Mesenchymal stem cell (in vitro differentiated cells and primary cell): Measurements from ENCODE around the gene SLC31A1.
"Not testable (repeated sequence)": the region's sequence is repeated elsewhere in the genome, so short reads cannot be mapped to it uniquely, and the experiment has no call there.

Experiments
- DNase-seq: peaks from one replicate; pipeline ENCODE4 v3.0.0-alpha.2; 2013
- H2AFZ ChIP-seq: one replicate; pipeline ENCODE4 v1.6.1; 2013; ENCODE audit warnings: low read depth, mild to moderate bottlenecking, control low read depth, inconsistent platforms, low read length, moderate library complexity
- H2AK5ac ChIP-seq: 2 replicates; pipeline ENCODE4 v1.6.1; 2013; ENCODE audit warnings: low read length, moderate library complexity, mild to moderate bottlenecking, inconsistent platforms; ENCODE audit not compliant: severe bottlenecking
- H2BK120ac ChIP-seq: one replicate; pipeline ENCODE4 v1.6.1; 2013; ENCODE audit warnings: low read depth, mild to moderate bottlenecking, inconsistent platforms, low read length, moderate library complexity
- H2BK12ac ChIP-seq, 2 experiments: one replicate each; pipeline ENCODE4 v1.6.1; 2013; ENCODE audit warnings: inconsistent platforms in 2 of 2, low read length in 2 of 2, mild to moderate bottlenecking in 2 of 2, moderate library complexity in 2 of 2, control low read depth in 1 of 2
- H2BK15ac ChIP-seq: one replicate; pipeline ENCODE4 v1.6.1; 2013; ENCODE audit warnings: mild to moderate bottlenecking, low read depth, inconsistent platforms; ENCODE audit not compliant: poor library complexity, severe bottlenecking
- H2BK5ac ChIP-seq: 2 replicates; pipeline ENCODE4 v1.6.1; 2013; ENCODE audit warnings: low read depth, mild to moderate bottlenecking, low read length, control low read depth, inconsistent platforms; ENCODE audit not compliant: poor library complexity, severe bottlenecking
- H3K14ac ChIP-seq, 2 experiments: one replicate each; pipeline ENCODE4 v1.6.1; 2013; ENCODE audit warnings: inconsistent platforms in 2 of 2, low read length in 2 of 2, control low read depth in 1 of 2, mild to moderate bottlenecking in 1 of 2, moderate library complexity in 1 of 2
- H3K18ac ChIP-seq, 2 experiments: one replicate each; pipeline ENCODE4 v1.6.1; 2013; ENCODE audit warnings: inconsistent platforms in 2 of 2, low read length in 2 of 2, control low read depth in 1 of 2, low read depth in 1 of 2, mild to moderate bottlenecking in 1 of 2
- H3K23ac ChIP-seq, 2 experiments: one replicate each; pipeline ENCODE4 v1.6.1; 2013; ENCODE audit warnings: inconsistent platforms in 2 of 2, low read length in 2 of 2, mild to moderate bottlenecking in 2 of 2, moderate library complexity in 2 of 2, control low read depth in 1 of 2
- H3K27ac ChIP-seq: 2 replicates; pipeline ENCODE4 v1.5.1; 2013; ENCODE audit warnings: mild to moderate bottlenecking, moderate library complexity, low read length, control low read depth, inconsistent platforms; ENCODE audit not compliant: poor library complexity, severe bottlenecking
- H3K27me3 ChIP-seq, 2 experiments: 2 replicates each; pipeline versions ENCODE4 v1.6.1 to v1.7.0; 2013; ENCODE audit warnings: low read length in 2 of 2, mild to moderate bottlenecking in 2 of 2, moderate library complexity in 2 of 2, control low read depth in 1 of 2, inconsistent platforms in 1 of 2; ENCODE audit not compliant: control insufficient read depth in 1 of 2, insufficient read depth in 1 of 2
- H3K36me3 ChIP-seq, 2 experiments: 2 replicates each; pipeline versions ENCODE4 v1.6.1 to v1.7.0; 2013; ENCODE audit warnings: low read length in 2 of 2, control low read depth in 1 of 2, inconsistent platforms in 1 of 2, low read depth in 1 of 2, mild to moderate bottlenecking in 1 of 2; ENCODE audit not compliant: insufficient read depth in 2 of 2, control insufficient read depth in 1 of 2
- H3K4ac ChIP-seq, 2 experiments: one replicate each; pipeline ENCODE4 v1.6.1; 2013; ENCODE audit warnings: inconsistent platforms in 2 of 2, low read length in 2 of 2, mild to moderate bottlenecking in 2 of 2, moderate library complexity in 2 of 2, control low read depth in 1 of 2, low read depth in 1 of 2
- H3K4me1 ChIP-seq: 2 replicates; pipeline ENCODE4 v1.6.1; 2013; ENCODE audit warnings: low read depth, low read length, control low read depth; ENCODE audit not compliant: control insufficient read depth, insufficient read depth
- H3K4me2 ChIP-seq: 2 replicates; pipeline ENCODE4 v1.6.1; 2013; ENCODE audit warnings: low read length, mild to moderate bottlenecking, inconsistent platforms; ENCODE audit not compliant: poor library complexity, severe bottlenecking
- H3K4me3 ChIP-seq, 2 experiments: 2 replicates each; pipeline versions ENCODE4 v1.5.1 to v1.7.0; 2013; ENCODE audit warnings: low read length in 2 of 2, mild to moderate bottlenecking in 2 of 2, control low read depth in 1 of 2, low read depth in 1 of 2; ENCODE audit not compliant: insufficient read depth in 1 of 2
- H3K79me1 ChIP-seq: replicated peaks from 2 replicates; pipeline ENCODE4 v1.6.1; 2013; ENCODE audit warnings: mild to moderate bottlenecking, control low read depth, low read length, inconsistent platforms; ENCODE audit not compliant: poor library complexity, severe bottlenecking
- H3K9ac ChIP-seq: 2 replicates; pipeline ENCODE4 v1.7.0; 2013; ENCODE audit warnings: mild to moderate bottlenecking, low read length, moderate library complexity
- H3K9me3 ChIP-seq: 2 replicates; pipeline ENCODE4 v1.7.0; 2013; ENCODE audit warnings: mild to moderate bottlenecking, low read length; ENCODE audit not compliant: control insufficient read depth
- H4K8ac ChIP-seq: one replicate; pipeline ENCODE4 v1.6.1; 2013; ENCODE audit warnings: inconsistent platforms, mild to moderate bottlenecking, low read length, moderate library complexity
- H4K91ac ChIP-seq: one replicate; pipeline ENCODE4 v1.6.1; 2013; ENCODE audit warnings: mild to moderate bottlenecking, low read length, inconsistent platforms
- WGBS: methylation state at CpG from one replicate; pipeline ENCODE4 v1.1.7; 2013; ENCODE audit warnings: mixed read lengths; 5-methylcytosine and 5-hydroxymethylcytosine counted together

SLC31A1 gene

GRCh38 chr9:113296247-113296646 lies 74.9 kb downstream of the SLC31A1 start:
- not testable (repeated sequence) for DNase-seq, H3K4me1 ChIP-seq, H2BK120ac ChIP-seq, H2BK12ac ChIP-seq, H2AFZ ChIP-seq, H3K4me3 ChIP-seq, H4K8ac ChIP-seq, H2BK5ac ChIP-seq, H3K79me1 ChIP-seq, H3K23ac ChIP-seq, H4K91ac ChIP-seq, H2AK5ac ChIP-seq, H3K4ac ChIP-seq, H3K9me3 ChIP-seq, H3K14ac ChIP-seq, H2BK15ac ChIP-seq, H3K4me2 ChIP-seq, H3K9ac ChIP-seq, H3K18ac ChIP-seq, H3K27ac ChIP-seq
- WGBS, result 93% methylated on average over 8 of the region's 8 CpGs
- peaks cover 3 to 21% of the 10 kb centered on the region in 2 experiments for H3K27me3 ChIP-seq
- H3K36me3 ChIP-seq, result peaks cover 18 to 24% of the 10 kb centered on the region in 2 experiments

GRCh38 chr9:113296796-113297558 lies 75.6 kb downstream of the SLC31A1 start:
- Histone ChIP-seq H3K36me3 (peaks cover 10 to 17% of the 10 kb centered on the region in 2 experiments), H3K9ac (no peak overlapping the region), H3K27me3 (peaks cover 3 to 21% of the 10 kb centered on the region in 2 experiments), H3K4me1 (no peaks in the 10 kb centered on the region), H3K27ac (no peak overlapping the region), H2BK120ac (no peak overlapping the region), H2BK15ac (no peak overlapping the region), H2AFZ (no peak overlapping the region), H3K23ac (no peak overlapping the region), H2BK12ac (no peak overlapping the region), H2BK5ac (no peak overlapping the region), H3K4me3 (no peak overlapping the region), H3K18ac (no peak overlapping the region), H2AK5ac (no peak overlapping the region), H3K4ac (no peak overlapping the region), H4K8ac (no peak overlapping the region), H4K91ac (no peak overlapping the region), H3K14ac (no peak overlapping the region), H3K9me3 (no peaks in the 10 kb centered on the region), H3K79me1 (no peaks in the 10 kb centered on the region), H3K4me2 (no peak overlapping the region)
- no peak for DNase-seq
- WGBS, result 87% methylated on average over 9 of the region's 9 CpGs

- 94% methylated on average over 8 of the region's 8 CpGs for WGBS
- Histone ChIP-seq H3K18ac (no peak overlapping the region), H3K4me3 (no peak overlapping the region)
Measured at GRCh38 chr9:113298311-113298710, 77.0 kb downstream of the SLC31A1 start.

GRCh38 chr9:113298924-113299770 lies 77.8 kb downstream of the SLC31A1 start:
- Histone ChIP-seq H2BK5ac (no peak overlapping the region), H2BK12ac (no peak overlapping the region), H2AK5ac (no peak overlapping the region), H3K4me1 (peaks cover 4% of the 10 kb centered on the region), H3K14ac (no peak overlapping the region), H3K9ac (no peak overlapping the region), H3K79me1 (no peaks in the 10 kb centered on the region), H2BK15ac (no peak overlapping the region), H3K4me3 (no peak overlapping the region), H3K4me2 (no peak overlapping the region), H3K27me3 (peaks cover 7 to 32% of the 10 kb centered on the region in 2 experiments), H4K91ac (no peak overlapping the region), H4K8ac (no peak overlapping the region), H2AFZ (no peak overlapping the region), H3K4ac (no peak overlapping the region), H3K27ac (no peak overlapping the region), H3K18ac (no peak overlapping the region), H3K36me3 (peaks cover 0 to under 1% of the 10 kb centered on the region in 2 experiments), H2BK120ac (no peak overlapping the region), H3K9me3 (no peaks in the 10 kb centered on the region), H3K23ac (no peak overlapping the region)
- DNase-seq, result no peak
- WGBS, result 88% methylated on average over 14 of the region's 15 CpGs

More at GRCh38 chr9:113298311-113298710, 77.0 kb downstream of the SLC31A1 start:
- no peak overlapping the region for H2BK12ac ChIP-seq
- no peak for DNase-seq
- H3K36me3 ChIP-seq, result peaks cover 3 to 4% of the 10 kb centered on the region in 2 experiments
- no peak overlapping the region for H2AFZ ChIP-seq
- H3K4ac ChIP-seq, result no peak overlapping the region
- H3K9me3 ChIP-seq, result no peaks in the 10 kb centered on the region
- no peak overlapping the region for H3K9ac ChIP-seq
- H2AK5ac ChIP-seq, result no peak overlapping the region
- H3K27ac ChIP-seq, result no peak overlapping the region
- no peak overlapping the region for H3K23ac ChIP-seq
- H3K4me2 ChIP-seq, result no peak overlapping the region
- no peak overlapping the region for H4K8ac ChIP-seq
- no peak overlapping the region for H3K14ac ChIP-seq
- H3K4me1 ChIP-seq, result peaks cover 4% of the 10 kb centered on the region
- no peak overlapping the region for H2BK120ac ChIP-seq
- peaks cover 3 to 32% of the 10 kb centered on the region in 2 experiments for H3K27me3 ChIP-seq
- no peaks in the 10 kb centered on the region for H3K79me1 ChIP-seq
- H2BK15ac ChIP-seq, result no peak overlapping the region
- H2BK5ac ChIP-seq, result no peak overlapping the region
- no peak overlapping the region for H4K91ac ChIP-seq
